Endometrium (tissue), 2 donors: Measurements from ENCODE around the gene ERLIN1.
"Not testable (repeated sequence)": the region's sequence is repeated elsewhere in the genome, so short reads cannot be mapped to it uniquely, and the experiment has no call there.

Experiments
- FAIRE-seq: peaks from 2 replicates; lab custom pipeline; 2012; peaks lifted over from hg19 to GRCh38; lab: Jason Lieb, UNC
- donor health status: control.
- donor health status: control.

ERLIN1 gene

DNA sequence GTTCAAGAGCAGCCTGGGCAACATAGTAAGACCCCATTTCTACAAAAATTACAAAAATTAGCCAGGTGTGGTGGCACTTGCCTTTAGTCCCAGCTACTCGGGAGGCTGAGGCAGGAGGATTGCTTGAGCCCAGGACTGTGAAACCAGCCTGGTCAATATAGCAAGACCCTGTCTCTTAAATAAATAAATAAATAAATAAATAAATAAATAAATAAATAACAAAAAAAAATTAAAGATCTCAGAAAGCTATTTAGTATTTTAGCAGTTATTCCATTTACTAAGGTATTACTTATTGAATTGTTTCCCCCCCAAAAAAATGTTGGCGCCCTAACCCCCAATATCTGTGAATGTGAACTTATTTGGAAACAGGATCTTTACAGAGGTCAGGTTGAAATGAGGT, 53.4 kb downstream of the ERLIN1 start:
- FAIRE-seq: no peak

DNA sequence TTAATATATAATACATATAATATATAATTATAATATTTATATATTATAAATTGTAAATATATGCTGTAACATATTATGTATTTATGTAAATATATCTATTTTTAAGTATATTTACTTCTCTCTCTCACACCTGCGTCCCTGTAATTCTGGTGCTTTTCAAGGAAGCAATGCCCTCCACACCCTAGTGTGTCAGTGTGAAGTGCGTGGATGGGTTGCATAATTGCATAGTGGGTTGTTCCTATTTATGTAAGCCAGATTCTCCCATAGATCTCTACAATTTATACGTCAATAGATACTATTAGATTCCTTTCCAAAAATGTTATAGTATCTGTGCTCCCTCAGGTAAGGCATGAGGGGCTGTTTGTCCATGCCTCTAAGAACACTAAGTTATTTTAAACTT, 54.3 kb downstream of the ERLIN1 start:
- no peak for FAIRE-seq

DNA sequence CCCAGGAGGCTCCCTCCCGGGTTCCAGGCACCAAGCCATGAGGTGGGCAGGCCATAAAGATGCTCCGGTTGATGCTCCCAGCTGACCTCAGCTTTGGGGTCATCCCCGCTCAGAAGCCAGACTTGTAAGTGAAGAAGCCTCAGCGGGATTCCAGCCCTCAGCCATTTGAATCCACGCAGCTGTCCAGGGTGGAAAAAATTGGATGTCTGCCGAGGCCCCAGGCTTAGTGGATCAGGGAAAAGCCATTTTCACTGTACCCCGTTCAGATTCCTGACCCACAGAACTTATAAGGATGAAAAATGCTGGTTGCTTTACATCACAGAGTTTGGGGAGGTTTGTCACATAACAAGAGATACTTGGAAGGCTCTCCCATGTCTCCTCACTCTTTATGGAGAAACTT, 55.0 kb downstream of the ERLIN1 start:
- FAIRE-seq: no peak

GRCh38 chr10:100129424-100129823, 56.4 kb downstream of the ERLIN1 start:
- no peak for FAIRE-seq

DNA sequence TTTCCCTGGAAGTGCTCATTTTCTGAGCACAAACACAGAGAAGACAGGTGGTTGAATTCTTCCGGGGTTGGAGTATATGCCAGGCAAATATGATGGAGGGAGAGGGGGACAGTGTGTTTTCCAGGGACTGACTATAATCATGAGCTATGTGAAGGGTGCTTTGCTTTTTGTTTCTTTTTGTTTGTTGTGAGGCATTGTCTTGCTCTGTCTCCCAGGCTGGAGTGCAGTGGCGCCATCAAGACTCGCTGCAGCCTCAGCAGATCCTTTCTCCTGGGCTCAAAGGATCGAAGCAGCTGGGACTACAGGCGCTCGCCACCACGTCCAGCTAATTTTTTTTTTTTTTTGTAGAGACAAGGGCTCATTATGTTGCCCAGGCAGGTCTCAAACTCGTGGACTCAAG, 56.9 kb downstream of the ERLIN1 start:
- FAIRE-seq: no peak

DNA sequence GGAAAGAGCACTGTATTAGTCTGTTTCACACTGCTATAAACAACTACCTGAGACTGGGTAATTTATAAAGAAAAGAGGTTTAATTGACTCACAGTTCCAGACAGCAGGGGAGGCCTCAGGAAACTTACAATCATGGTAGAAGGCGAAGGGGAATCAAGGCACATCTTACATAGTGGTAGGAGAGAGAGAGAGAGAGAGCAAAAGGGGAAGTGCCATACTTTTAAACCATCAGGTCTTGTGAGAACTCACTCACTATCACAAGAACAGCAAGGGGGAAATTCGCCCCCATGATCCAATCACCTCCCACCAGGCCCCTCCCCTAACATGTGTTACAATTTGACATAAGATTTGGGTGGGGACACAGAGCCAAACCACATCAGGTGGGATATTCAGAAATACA, 60.5 kb downstream of the ERLIN1 start:
- FAIRE-seq: not testable (repeated sequence)

DNA sequence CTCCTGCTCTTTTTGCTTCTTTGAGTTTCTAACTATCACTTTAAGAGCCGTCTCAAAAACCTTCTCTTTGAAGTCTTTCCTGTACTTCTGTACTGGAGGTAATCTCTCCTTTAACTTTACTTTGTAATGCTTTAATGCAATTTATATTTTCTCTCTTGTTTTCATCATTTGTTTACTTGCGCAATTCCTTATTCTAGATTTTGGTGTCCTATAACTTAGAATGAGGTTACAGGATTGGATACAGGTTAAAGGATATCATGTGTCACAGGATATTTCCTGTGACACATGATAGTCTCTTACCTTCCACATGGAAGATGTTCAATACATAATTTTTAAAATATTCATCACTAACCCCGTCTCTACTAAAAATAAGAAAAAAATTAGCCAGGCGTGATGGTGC, 61.7 kb downstream of the ERLIN1 start:
- no peak for FAIRE-seq

- FAIRE-seq: no peak
Measured at GRCh38 chr10:100122780-100123179, 63.0 kb downstream of the ERLIN1 start.

DNA sequence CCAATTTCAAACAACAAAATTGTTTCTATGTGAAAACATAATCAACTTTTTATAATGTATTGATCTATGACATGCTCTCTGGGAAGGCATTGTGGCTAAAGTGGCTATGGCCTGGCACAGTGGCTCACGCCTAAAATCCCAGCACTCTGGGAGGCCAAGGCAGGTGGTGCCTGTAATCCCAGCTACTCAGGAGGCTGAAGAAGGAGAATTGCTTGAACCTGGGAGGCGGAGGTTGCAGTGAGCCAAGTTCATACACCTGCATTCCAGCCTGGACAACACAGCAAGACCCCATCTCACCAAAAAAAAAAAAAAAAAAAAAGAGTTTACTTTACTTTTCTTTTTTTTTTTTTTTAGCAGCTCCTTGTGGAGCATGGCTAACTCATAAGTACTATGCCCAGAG, 65.3 kb downstream of the ERLIN1 start:
- FAIRE-seq: no peak

- FAIRE-seq: no peak
Measured at GRCh38 chr10:100119726-100120125, 66.1 kb downstream of the ERLIN1 start.

DNA sequence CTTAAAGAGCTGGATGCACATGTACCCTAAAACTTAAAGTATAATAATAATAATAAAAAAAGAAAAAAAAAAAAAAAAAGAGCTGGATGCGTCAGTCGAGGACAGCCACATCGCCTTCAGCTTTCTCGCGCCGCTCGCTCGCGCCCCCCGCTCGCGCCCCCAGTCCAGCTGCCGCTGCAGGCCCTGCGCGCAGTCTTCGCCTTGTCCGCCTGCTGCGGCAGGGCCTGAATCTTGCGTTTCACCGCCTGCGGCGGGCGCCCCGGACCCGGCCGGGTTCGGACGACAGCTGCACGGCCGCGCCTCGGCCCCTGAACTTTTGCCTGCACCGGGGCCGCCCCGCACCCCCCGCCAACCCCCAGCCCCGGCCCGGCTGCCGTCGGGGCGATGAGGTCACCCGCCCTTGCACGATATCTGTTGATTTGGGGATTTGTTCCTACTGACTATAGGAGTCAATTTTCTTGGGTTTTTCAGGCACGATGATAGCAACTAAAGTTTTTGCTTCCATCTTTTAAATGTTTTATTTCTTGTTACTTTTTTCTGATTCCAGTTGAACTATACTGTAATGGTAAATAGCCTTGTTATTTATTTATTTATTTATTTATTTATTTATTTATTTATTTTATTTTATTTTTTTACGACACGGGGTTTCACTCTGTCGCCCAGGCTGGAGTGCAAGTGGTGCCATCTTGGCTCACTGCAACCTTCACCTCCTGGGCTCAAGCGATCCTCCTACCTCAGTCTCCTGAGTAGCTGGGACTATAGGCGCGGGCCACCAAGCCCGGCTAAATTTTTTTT, 70.7 kb downstream of the ERLIN1 start:
- FAIRE-seq: no peak

- FAIRE-seq: no peak
Measured at GRCh38 chr10:100114460-100114859, 71.4 kb downstream of the ERLIN1 start.

GRCh38 chr10:100109670-100110069, 76.2 kb downstream of the ERLIN1 start:
- no peak for FAIRE-seq

DNA sequence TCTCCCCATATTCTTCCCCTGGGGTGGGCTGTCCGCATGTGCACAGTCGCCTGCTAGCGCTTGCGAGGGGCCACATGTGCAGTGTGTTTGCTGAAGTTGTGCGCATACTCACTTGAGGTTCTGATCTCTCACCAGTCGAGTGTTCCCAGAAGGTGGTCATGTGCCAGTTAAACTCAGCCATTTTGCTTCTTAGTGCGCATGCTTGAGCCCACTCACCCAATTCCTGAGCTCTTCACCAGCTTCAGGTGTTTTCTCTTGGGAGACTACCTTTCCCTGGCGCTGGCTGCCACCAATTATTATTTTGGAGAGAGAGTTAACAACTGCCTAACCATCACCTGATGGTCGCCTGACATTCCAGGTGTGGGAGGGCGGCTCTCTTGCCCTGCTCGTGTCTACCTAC, 79.0 kb downstream of the ERLIN1 start:
- FAIRE-seq: no peak

GRCh38 chr10:100104300-100104699, 81.5 kb downstream of the ERLIN1 start:
- FAIRE-seq: no peak

DNA sequence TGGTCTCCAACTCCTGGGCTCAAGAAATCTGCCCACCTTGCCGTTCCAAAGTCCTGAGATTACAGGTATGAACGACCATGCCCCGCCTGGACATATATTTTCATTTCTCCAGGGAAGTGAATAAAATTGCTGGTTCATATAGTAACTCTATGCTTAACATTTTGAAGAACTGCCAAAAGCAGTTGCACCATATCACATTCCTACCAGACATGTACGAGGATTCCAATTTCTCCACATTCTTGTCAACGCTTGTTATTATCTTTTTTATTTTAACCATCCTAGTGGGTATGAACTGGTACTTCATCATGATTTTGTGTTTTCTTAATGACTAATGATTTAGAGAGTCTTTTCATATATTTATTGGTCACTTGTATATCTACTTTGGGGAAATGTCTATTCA, 82.2 kb downstream of the ERLIN1 start:
- FAIRE-seq: no peak

DNA sequence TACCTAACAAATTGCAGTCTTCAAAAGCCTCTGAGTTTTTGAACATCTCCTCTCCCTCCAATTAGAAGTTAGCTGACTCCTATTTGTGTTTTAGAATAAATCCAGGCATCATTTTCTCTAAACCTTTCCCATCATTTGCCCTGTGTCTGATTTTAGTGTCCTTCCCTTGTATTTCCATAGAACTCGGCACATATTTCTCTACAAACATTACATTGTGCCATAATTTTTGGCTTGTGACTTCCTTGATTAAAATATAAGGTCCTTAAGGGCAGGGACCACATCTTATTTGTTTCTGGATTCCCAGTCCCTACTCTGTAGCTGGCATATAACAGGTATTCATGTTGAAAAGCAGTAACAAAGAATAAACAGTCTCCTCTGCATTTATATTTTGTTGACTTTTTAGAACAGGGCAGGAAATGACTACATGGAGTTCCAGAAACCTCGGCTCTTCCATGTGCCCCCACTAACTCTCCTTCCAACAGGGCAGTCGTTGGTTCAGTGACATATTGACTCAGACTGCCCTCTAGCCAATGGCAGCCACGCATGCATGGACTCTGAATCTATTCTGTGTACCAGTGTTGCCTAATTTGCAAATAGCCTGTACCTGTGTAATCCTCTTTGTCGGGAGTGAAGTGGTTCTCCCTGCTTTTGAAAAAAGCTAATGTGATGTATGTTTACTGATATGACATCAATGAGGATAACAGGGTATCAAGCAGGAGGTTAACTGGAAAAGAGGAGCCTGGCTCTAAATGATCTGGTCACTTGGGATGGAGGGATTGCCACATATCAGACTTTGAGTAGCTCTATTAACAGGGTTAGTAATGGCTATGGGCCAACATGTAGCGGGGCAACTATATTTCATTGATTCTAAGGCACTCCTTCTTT, 84.4 kb downstream of the ERLIN1 start:
- FAIRE-seq: no peak

GRCh38 chr10:100100651-100101184, 85.1 kb downstream of the ERLIN1 start:
- no peak for FAIRE-seq
